GM12873 (cell line): ENCODE results near the gene PIGQ.
A peak's percentile ranks its signal among the peaks of the same experiment; 100 is the strongest.

ENCODE experiments used
- TF ChIP-seq, protein P1 (sequence below): IDR thresholded peaks from 2 replicates; pipeline ENCODE4 v1.5.1; 2012; ENCODE audit warnings: low read depth, mild to moderate bottlenecking, moderate library complexity, low read length, control low read depth; ENCODE audit not compliant: insufficient read depth; ENCODE audit errors: missing control alignments

Gene PIGQ

DNA sequence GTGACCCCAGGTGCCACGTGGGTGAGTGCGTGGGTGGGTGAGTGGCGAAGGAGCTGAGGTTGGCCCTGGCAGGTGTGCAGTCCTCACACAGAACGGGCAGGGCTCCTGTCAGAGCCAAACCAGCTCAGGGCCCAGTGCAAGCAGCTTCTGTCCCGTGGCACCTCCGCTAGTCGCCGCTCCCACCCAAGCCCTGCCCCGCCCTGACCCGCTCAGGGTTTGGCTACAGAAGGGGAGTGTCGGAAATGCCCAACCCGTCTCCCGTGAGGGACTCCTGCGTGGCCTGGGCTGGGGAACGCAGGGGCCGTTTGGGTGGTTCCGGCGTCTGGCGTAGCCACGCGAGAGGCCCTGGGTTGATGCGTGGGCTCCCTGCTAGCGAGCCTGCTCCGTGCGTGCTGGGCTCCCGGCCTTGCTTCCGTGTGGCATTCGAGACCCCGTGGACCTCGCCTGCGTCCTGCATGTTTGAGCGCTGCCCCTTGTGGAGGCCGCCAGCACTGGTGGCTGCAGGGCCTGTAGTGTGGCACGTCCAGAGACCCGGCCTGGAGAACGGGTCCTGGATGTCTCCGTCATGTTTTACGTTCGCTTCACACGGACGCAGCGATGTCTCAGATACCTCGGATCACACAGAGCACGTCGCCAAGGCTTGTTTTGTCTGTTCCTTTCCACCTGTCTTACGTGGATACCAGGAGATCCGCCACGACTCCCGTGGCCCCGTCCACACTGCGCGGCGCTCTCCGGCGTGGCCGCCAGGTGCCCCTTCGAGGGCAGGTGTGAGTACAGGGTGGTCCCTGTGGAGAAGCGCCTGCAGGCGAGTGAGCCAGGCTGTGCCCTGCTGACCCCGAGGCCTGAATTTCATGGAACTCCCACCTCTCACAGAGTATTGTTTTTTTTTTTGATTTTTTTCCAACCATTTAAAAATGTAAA lies 32.1 kb upstream of the PIGQ start:
- TF ChIP-seq, protein P1, sequence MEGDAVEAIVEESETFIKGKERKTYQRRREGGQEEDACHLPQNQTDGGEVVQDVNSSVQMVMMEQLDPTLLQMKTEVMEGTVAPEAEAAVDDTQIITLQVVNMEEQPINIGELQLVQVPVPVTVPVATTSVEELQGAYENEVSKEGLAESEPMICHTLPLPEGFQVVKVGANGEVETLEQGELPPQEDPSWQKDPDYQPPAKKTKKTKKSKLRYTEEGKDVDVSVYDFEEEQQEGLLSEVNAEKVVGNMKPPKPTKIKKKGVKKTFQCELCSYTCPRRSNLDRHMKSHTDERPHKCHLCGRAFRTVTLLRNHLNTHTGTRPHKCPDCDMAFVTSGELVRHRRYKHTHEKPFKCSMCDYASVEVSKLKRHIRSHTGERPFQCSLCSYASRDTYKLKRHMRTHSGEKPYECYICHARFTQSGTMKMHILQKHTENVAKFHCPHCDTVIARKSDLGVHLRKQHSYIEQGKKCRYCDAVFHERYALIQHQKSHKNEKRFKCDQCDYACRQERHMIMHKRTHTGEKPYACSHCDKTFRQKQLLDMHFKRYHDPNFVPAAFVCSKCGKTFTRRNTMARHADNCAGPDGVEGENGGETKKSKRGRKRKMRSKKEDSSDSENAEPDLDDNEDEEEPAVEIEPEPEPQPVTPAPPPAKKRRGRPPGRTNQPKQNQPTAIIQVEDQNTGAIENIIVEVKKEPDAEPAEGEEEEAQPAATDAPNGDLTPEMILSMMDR = peak; percentile 15

DNA sequence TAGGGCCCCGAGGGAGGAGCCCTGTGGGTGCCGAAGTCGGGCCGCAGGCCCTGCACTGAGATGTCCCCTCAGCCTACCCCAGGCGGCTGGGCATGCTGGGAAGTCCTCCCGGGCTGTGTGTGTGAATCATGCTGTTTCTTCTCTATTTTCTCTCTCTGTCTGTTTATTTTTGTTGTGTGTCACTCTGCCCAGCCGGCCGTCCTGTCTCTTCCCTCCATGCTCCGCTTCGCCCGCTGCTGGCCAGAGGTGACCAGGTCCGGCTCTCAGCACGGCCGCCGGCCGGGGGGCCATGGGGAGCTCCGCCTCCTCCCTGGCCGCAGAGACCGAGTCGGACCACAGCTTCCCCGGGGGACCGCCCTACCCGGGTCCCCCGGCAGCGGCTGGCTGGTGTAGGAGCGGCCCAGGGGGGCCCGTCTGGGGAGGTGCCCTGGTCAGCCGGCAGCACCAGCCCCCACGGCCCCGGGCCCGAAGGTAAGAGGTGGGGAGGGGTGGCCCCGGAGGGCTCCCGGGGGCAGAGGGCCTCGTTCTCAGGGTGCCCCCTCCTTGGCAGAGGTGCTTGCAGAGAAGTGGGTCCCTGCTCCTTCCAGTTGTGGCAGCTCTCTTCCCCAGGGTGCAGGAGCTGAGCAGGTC lies 29.8 kb upstream of the PIGQ start:
- TF ChIP-seq, protein P1 = no peak

DNA sequence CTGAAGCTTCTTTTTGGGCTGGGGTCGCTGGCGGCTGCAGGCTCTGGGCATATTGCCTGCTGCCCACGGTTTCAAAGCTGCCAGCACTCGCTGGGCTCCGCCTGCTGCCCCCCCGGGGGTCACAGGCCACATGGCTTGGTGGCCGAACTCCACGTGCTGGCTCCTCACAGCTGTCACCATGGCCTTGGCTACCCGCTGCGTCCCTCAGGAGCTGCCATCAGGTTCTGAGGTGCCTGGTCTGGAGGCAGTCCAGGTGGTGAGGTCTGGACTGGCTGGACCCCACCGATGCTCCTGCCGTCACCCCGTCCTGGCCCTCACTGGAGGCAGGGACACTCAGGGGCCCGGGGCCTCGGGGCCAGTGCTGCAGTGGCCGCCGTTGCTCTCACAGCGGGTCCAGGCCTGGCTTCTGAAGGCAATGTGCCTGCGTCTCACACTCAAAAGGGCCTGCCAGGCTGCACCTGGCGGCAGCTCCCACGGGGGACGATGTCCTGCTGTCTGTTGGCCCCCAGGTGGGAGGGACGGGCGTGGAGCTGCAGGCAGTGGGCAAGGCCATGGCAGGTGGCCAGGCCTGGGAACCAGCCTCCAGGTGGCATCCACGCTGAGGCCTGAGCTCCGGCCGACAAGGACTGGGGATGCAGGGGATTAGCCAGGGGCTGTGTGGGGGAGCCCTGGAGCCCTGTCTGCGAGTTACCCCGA lies 29.0 kb upstream of the PIGQ start:
- TF ChIP-seq, protein P1 = no peak

DNA sequence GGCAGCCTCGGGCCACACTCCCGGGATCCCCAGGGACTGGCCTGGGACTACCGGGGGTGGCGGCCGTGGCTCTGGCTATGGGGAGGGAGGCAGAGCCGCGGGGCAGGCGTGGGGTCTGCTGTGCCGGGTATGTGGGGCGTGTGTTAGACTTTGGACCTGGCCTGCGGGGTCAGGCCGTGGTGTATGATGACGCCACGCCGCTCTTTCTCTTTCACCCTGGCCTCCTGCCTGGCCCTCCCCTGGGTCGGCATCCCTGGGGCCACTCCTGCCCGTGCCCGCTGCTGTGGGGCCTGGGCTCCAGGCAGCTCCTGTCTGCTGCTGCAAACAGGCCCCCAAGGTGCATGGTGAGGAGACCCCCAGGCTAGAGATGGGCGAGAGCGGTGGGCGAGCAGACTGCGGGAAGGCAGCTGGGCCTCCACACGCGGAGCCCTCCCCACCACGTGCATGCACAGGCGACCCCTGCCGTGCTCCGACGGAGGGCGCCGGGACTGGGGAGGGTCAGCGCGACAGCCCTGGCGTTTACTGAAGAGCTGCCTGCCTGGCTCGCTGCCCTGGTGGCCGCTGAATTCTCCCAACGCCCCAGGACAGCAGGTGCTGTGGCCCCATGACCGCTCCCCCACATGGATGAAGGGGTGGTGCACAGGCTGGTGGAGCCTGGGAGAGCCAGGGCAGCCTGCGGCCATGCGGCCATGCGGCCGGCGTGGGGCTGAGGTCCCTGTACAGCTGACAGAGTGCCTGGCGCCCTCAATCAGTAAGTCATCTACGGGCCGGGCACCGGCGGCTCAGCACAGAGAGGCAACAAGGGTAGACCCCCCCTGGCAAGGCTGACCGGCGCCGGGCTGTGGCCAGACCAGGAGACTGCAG lies 26.2 kb upstream of the PIGQ start:
- TF ChIP-seq, protein P1 = no peak

DNA sequence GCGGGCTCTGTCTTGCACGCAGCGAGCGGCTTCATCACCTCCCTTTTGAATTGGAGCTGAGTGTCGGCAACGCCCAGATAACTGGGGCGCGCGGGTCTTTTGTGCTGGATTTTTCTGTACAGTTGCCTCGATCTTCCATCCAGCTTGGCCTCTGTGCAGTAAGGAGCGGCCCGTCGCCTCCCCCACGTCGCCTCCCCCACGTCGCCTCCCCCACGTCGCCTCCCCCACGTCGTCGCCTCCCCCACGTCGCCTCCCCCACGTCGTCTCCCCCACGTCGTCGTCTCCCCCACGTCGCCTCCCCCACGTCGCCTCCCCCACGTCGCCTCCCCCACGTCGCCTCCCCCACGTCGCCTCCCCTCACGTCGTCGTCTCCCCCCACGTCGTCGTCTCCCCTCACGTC lies 25.3 kb upstream of the PIGQ start:
- TF ChIP-seq, protein P1 = no peak

DNA sequence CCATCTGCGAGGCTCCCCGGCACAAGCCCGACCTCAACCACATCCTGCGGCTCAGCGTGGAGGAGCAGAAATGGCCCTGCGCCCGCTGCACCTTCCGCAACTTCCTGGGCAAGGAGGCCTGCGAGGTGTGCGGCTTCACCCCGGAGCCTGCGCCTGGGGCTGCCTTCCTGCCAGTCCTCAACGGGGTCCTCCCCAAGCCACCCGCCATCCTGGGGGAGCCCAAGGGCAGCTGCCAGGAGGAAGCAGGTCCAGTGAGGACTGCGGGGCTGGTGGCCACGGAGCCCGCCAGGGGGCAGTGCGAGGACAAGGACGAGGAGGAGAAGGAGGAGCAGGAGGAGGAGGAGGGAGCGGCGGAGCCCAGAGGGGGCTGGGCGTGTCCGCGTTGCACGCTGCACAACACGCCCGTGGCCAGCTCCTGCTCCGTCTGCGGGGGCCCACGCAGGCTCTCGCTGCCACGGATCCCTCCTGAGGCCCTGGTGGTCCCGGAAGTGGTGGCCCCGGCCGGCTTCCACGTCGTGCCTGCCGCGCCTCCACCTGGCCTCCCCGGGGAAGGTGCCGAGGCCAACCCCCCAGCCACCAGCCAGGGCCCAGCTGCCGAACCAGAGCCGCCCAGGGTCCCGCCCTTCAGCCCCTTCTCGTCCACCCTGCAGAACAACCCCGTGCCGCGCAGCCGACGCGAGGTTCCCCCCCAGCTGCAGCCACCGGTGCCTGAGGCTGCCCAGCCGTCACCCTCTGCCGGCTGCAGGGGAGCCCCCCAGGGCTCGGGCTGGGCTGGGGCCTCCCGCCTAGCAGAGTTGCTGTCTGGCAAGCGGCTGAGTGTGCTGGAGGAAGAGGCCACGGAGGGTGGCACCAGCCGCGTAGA lies 22.6 kb upstream of the PIGQ start:
- TF ChIP-seq, protein P1 = no peak
